Mesothelial cell of epicardium (in vitro differentiated cells): ENCODE measurements around the gene ZNF516. TPM values are rescaled to one million over a fixed set of nuclear protein-coding genes. Genes with fewer than 3 reads are reported as not detected.

ENCODE experiments used
- DNase-seq, 2 experiments: peaks; one replicate each; pipeline ENCODE4 v3.0.0; 2021; ENCODE audit warnings: low spot score in 2 of 2; ENCODE audit not compliant: unreplicated experiment in 2 of 2
- H3K27ac Mint-ChIP-seq: 2 replicates; pipeline ENCODE4 v1.8.0; 2021; ENCODE audit warnings: mixed read lengths
- H3K27me3 Mint-ChIP-seq: 2 replicates; pipeline ENCODE4 v1.8.0; 2021; ENCODE audit warnings: low read depth, mixed read lengths
- H3K36me3 Mint-ChIP-seq: 2 replicates; pipeline ENCODE4 v1.8.0; 2021; ENCODE audit warnings: mixed read lengths
- H3K4me1 Mint-ChIP-seq: 2 replicates; pipeline ENCODE4 v1.8.0; 2021; ENCODE audit warnings: mixed read lengths
- H3K4me3 Mint-ChIP-seq: 2 replicates; pipeline ENCODE4 v1.8.0; 2021; ENCODE audit warnings: mild to moderate bottlenecking, moderate library complexity, mixed read lengths
- H3K9me3 Mint-ChIP-seq: 2 replicates; pipeline ENCODE4 v1.8.0; 2021; ENCODE audit warnings: mixed read lengths
- CTCF ChIP-seq: fragments of 200-600 bp; sonication (generic); IDR thresholded peaks from one replicate; pipeline ENCODE4 v1.5.0; 2021; ENCODE audit warnings: antibody characterized with exemption; ENCODE audit not compliant: unreplicated experiment
- total RNA-seq: library from RNA; stranded (reverse); gene quantifications from 3 replicates; pipeline ENCODE4 v1.2.1, GENCODE V29; 2021

Gene ZNF516
- total RNA-seq, 1 donor from 2014 or later = 92.1 TPM

DNA sequence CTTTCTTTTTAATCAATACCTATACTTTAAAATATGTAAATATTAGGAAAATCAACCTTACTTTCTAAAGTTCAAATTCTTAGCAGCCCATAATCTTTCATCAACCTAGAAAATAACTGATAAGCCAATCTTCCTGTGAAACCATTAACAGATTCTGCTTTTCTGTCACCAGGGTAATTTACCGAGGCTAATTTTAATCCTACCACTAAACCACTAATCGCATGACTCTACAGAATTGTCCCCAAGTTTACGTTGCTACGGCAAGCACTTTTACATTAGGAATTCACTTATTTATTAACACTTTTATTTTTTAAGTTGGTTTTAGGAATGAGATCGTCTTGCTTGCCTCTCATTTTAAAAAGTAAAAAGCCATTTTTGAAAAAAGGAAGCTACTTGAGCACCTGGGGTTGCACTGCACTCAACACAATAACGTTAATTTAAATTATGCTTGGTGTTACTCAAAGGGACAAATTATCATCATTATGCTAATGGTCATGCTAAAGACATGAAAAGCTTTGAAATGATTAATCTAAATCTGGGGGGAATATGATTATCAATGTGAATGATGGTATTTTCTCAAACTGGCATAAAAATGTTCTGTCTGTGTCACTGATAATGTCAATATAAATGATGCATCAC is 10.2 kb downstream of the ZNF516 start:
- H3K36me3 Mint-ChIP-seq = peaks cover 7% of the 10 kb centered on the region
- peaks cover 48% of the 10 kb centered on the region for H3K4me1 Mint-ChIP-seq
- no peak overlapping the region for H3K27ac Mint-ChIP-seq
- no peak for TF ChIP-seq CTCF
- no peaks in the 10 kb centered on the region for H3K9me3 Mint-ChIP-seq
- no peak overlapping the region for H3K4me3 Mint-ChIP-seq
- DNase-seq = no peak
- no peaks in the 10 kb centered on the region for H3K27me3 Mint-ChIP-seq

DNA sequence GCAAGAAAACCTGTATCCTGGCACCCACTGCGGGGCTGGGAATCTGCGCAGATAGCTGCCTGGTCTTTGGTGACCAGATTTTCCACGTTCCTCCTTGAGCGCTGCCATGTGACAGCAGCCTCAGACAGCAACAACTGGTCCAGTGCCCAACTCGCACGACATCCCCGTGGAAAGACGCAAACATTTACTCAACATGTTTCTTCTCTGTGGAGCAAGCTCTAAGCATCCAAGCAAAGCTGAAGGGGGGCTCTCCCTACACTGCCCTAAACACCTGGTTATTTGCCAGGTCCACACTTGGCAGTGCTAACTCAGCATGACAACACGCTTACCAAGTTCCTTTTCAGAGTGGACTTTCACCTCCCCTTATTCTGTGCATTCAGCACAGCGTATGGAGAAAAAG is 11.3 kb downstream of the ZNF516 start:
- Mint-ChIP-seq H3K4me1 (peaks cover 37% of the 10 kb centered on the region), H3K9me3 (no peaks in the 10 kb centered on the region), H3K36me3 (peaks cover 7% of the 10 kb centered on the region), H3K27me3 (no peaks in the 10 kb centered on the region), H3K27ac (no peak overlapping the region), H3K4me3 (no peak overlapping the region)
- no peak for DNase-seq
- no peak for TF ChIP-seq CTCF

- peaks cover 30% of the 10 kb centered on the region for H3K4me1 Mint-ChIP-seq
- no peak for DNase-seq
- H3K36me3 Mint-ChIP-seq = peaks cover 7% of the 10 kb centered on the region
- no peak overlapping the region for H3K4me3 Mint-ChIP-seq
- no peaks in the 10 kb centered on the region for H3K27me3 Mint-ChIP-seq
- TF ChIP-seq CTCF = no peak
- H3K9me3 Mint-ChIP-seq = no peaks in the 10 kb centered on the region
- H3K27ac Mint-ChIP-seq = no peak overlapping the region
Measured at GRCh38 chr18:76482971-76483691, 11.9 kb downstream of the ZNF516 start.

DNA sequence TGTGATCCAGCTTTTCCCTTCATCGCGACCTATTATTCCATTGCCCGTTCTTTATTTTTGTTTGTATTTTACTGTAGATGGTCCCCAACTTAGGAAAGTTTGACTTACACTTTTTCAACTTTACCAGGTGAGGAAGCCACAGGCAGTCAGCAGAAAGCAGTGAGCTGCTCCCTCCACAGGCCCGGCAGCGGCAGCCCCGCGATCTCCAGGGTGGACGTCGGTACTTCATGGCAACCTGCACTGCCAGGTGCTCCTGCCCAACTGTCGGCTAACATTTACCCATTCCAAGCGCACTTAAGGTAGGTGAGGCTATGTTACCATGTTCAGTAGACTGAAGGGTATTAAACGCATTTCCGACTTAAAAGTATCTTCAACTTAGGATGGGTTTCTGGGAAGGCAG is 12.8 kb downstream of the ZNF516 start:
- Mint-ChIP-seq H3K9me3 (no peaks in the 10 kb centered on the region), H3K27ac (no peak overlapping the region), H3K36me3 (peaks cover 7% of the 10 kb centered on the region), H3K4me1 (peaks cover 31% of the 10 kb centered on the region), H3K4me3 (no peak overlapping the region), H3K27me3 (no peaks in the 10 kb centered on the region)
- no peak for TF ChIP-seq CTCF
- DNase-seq = no peak

GRCh38 chr18:76480913-76481312 is 14.1 kb downstream of the ZNF516 start:
- peak; percentile 29 for TF ChIP-seq CTCF
- Mint-ChIP-seq H3K27ac (no peak overlapping the region), H3K27me3 (no peaks in the 10 kb centered on the region), H3K4me1 (peaks cover 29% of the 10 kb centered on the region), H3K9me3 (no peaks in the 10 kb centered on the region), H3K4me3 (no peak overlapping the region), H3K36me3 (peaks cover 7% of the 10 kb centered on the region)
- no peak for DNase-seq
